Activated naive CD4-positive, alpha-beta T cell treated with anti-CD3 and anti-CD28 coated beads, Interleukin-2, amount 50 U/mL, for 24 hours (primary cell): ENCODE data around the gene ZC3H12A.

Source experiments
- H3K27ac Mint-ChIP-seq: one replicate; pipeline ENCODE4 v1.8.0; 2021; ENCODE audit warnings: mild to moderate bottlenecking, mixed read lengths
- H3K27me3 Mint-ChIP-seq: one replicate; pipeline ENCODE4 v1.8.0; 2021; ENCODE audit warnings: mixed read lengths
- H3K36me3 Mint-ChIP-seq: one replicate; pipeline ENCODE4 v1.8.0; 2021; ENCODE audit warnings: mixed read lengths
- H3K4me1 Mint-ChIP-seq: one replicate; pipeline ENCODE4 v1.8.0; 2021; ENCODE audit warnings: mixed read lengths
- H3K4me3 Mint-ChIP-seq: one replicate; pipeline ENCODE4 v1.8.0; 2021; ENCODE audit warnings: mild to moderate bottlenecking, mixed read lengths
- H3K9me3 Mint-ChIP-seq: one replicate; pipeline ENCODE4 v1.8.0; 2021; ENCODE audit warnings: mixed read lengths

Gene ZC3H12A

GRCh38 chr1:37472281-37472680, 2.1 kb upstream of the ZC3H12A start:
- Mint-ChIP-seq H3K27ac (peak overlapping the region; percentile 85), H3K27me3 (no peaks in the 10 kb centered on the region), H3K4me3 (peak overlapping the region; percentile 30), H3K36me3 (peaks cover 16% of the 10 kb centered on the region), H3K9me3 (no peaks in the 10 kb centered on the region), H3K4me1 (peaks cover 30% of the 10 kb centered on the region)

DNA sequence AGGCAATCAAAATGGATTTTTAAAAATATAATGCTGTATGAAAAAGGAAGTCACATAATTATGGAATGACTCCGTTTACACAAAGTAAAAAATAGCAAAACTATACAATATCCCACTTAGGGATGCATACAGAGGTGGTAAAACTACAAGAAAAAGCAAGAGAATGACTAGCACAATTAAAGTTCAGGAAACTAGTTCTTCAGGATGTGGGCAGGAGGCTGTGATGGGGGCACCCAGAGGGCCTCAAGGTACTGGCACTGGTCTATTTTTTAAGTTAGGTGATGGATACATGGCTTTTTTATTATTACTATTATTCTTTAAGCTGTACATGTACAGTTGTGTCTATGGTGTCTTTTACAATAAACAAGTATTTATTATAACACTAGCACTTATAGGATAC, 1.4 kb upstream of the ZC3H12A start:
- Mint-ChIP-seq H3K36me3 (peaks cover 19% of the 10 kb centered on the region), H3K4me3 (peak overlapping the region; percentile 88), H3K4me1 (peaks cover 30% of the 10 kb centered on the region), H3K9me3 (no peaks in the 10 kb centered on the region), H3K27ac (peak overlapping the region; percentile 85), H3K27me3 (no peaks in the 10 kb centered on the region)

DNA sequence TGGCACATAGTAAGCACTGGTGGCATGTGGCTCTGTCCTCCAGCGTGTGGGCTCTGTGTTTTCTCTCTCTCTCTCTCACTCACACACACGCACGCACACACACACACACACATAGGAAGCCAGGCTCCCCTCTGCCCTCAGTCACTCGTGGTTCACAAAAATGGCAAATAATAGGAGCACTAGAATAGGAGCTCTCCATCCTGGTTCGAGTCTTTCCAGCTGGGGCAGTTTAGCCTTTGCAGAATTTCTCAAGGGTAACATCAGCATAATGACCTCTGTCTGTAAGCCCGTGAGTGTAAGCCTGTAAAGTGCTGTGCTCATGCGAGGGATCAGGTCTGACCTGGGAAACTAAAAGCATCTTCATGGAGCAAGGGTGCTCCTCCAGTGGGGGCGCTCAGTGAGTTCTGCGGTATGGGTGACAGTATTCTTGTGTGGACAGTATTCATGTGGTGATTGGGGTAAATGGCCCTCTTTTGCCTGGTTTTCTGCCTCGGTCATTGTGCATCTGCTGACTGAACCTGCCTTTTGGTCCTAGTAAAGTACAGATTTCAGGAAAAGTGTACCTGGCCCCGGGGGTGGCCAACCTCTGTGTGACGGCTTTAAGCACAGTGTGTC, 842 bp upstream of the ZC3H12A start:
- no peaks in the 10 kb centered on the region for H3K9me3 Mint-ChIP-seq
- peaks cover 30% of the 10 kb centered on the region for H3K4me1 Mint-ChIP-seq
- peaks cover 25% of the 10 kb centered on the region for H3K36me3 Mint-ChIP-seq
- no peaks in the 10 kb centered on the region for H3K27me3 Mint-ChIP-seq
- peak overlapping the region; percentile 85 for H3K27ac Mint-ChIP-seq
- peak overlapping the region; percentile 88 for H3K4me3 Mint-ChIP-seq

DNA sequence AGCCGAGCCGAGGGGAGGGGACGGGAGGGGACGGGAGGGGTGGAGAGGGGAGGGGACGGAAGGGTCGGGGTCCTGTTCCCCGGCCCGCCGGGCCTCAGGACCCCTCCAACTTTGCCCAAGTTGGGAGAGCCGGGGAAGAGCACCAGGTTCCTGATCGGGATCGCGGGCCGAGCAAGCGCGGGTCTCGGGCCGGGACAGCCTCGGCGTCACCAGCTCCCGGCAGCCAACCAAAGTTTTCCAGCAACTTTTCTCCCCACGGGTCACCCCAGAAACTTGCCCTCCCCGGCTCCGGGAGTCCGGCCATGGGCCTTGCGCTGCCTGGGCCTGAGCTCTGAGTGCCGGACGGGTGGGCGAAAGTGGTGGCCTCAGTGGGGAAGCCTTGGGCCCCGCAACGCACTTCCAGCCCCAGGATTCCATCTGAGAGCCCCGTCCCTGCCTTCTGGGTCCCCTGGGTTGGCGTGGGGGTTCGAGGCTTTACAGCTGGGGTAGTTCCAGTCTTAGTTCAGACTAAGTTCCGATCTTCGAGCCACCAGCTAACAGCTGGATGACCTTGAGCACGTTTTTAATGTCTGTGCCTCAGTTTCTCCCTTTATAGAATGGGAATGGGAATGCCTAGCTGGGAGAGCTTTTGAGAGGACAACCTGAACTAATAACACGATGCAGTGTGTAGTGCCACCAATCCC, 458 bp downstream of the ZC3H12A start:
- Mint-ChIP-seq H3K4me1 (peaks cover 22% of the 10 kb centered on the region), H3K9me3 (no peaks in the 10 kb centered on the region), H3K27me3 (no peaks in the 10 kb centered on the region), H3K36me3 (peaks cover 34% of the 10 kb centered on the region), H3K4me3 (peak overlapping the region; percentile 95), H3K27ac (peak overlapping the region; percentile 82)

DNA sequence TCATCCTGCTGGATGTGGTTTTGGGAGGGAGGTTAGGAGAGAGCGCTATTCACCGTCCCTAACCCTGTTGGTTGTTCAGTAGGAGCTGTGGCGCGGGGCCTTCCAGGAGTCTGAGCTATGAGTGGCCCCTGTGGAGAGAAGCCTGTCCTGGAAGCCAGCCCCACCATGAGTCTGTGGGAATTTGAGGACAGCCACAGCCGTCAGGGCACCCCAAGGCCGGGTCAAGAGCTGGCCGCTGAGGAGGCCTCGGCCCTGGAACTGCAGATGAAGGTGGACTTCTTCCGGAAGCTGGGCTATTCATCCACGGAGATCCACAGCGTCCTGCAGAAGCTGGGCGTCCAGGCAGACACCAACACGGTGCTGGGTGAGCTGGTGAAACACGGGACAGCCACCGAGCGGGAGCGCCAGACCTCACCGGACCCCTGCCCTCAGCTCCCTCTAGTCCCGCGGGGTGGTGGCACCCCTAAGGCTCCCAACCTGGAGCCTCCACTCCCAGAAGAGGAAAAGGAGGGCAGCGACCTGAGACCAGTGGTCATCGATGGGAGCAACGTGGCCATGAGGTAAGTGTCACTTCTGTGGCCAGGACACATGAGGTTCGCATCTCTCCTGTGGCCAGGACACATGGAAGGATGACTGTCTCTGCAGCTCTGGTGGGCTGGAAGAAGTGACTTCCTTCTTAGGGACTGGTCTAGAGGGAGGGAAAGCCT, 1.2 kb downstream of the ZC3H12A start:
- H3K27ac Mint-ChIP-seq = peak overlapping the region; percentile 83
- H3K36me3 Mint-ChIP-seq = peaks cover 34% of the 10 kb centered on the region
- no peaks in the 10 kb centered on the region for H3K27me3 Mint-ChIP-seq
- no peaks in the 10 kb centered on the region for H3K9me3 Mint-ChIP-seq
- H3K4me1 Mint-ChIP-seq = peaks cover 24% of the 10 kb centered on the region
- peak overlapping the region; percentile 95 for H3K4me3 Mint-ChIP-seq

DNA sequence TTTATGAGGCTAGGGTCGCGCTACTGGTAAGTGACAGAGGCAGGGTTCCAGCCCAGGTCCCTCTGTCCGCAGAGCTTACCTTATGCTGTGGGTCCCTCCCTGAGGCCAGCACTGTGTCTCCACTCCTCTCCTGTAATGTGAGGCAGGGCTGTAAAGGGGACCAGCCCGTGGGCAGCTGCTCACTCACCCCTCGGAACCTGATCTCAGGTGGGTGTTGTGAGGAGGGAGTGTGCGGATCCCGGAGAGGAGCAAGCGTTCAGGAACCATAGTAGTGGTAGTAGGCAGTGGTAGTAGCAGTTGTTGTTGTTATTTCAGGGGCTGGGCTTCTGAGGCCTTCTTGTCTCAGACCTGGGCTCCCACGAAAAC, 1.7 kb downstream of the ZC3H12A start:
- H3K4me1 Mint-ChIP-seq = peaks cover 29% of the 10 kb centered on the region

DNA sequence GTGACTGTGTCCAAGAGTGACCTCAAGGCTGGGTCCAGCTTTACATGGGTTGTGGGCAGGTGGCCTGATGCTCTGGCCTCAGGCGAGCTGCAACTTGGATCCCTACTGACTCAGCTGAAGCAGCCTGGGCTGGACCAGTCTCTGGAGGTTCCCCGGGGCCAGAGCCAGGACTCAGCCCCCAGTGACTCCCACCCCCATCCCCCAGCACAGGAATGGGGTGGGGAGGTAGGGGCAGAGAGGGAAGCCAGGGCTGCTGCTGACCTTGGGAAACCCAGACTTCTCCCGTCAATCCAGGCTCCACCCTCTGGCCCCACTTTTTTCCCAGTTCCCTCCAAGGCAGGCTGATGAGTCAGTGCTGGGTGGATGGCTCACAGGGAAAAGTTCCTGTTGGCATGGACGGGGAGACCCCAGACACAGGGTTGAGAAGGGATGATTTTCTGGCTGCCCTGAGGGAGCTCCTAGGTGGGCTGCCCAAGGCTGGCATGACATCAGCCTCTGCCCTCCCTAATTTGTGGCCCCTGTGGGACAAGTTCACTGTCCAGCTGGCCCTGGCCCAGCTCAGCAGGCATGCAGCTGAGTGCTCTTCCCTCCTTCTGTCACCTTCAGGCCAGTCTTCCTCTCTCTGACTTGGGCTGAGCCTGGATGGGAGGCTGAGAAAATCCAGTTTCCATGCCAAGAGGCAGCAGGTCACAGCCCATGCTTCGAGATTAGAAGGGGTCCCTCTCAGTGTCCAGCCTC, 2.2 kb downstream of the ZC3H12A start:
- no peaks in the 10 kb centered on the region for H3K27me3 Mint-ChIP-seq
- H3K4me3 Mint-ChIP-seq = peak overlapping the region; percentile 95
- peaks cover 40% of the 10 kb centered on the region for H3K36me3 Mint-ChIP-seq
- no peaks in the 10 kb centered on the region for H3K9me3 Mint-ChIP-seq
- peak overlapping the region; percentile 98 for H3K27ac Mint-ChIP-seq
- H3K4me1 Mint-ChIP-seq = peaks cover 34% of the 10 kb centered on the region

More for the DNA sequence above, 1.7 kb downstream of the ZC3H12A start:
- peak overlapping the region; percentile 95 for H3K4me3 Mint-ChIP-seq
- H3K27me3 Mint-ChIP-seq = no peaks in the 10 kb centered on the region
- peaks cover 35% of the 10 kb centered on the region for H3K36me3 Mint-ChIP-seq
- no peaks in the 10 kb centered on the region for H3K9me3 Mint-ChIP-seq
- peak overlapping the region; percentile 83 for H3K27ac Mint-ChIP-seq

GRCh38 chr1:37477198-37477931, 3.0 kb downstream of the ZC3H12A start:
- Mint-ChIP-seq H3K27ac (peak overlapping the region; percentile 98), H3K4me1 (peaks cover 30% of the 10 kb centered on the region), H3K27me3 (no peaks in the 10 kb centered on the region), H3K4me3 (peak overlapping the region; percentile 95), H3K36me3 (peaks cover 44% of the 10 kb centered on the region), H3K9me3 (no peaks in the 10 kb centered on the region)

- H3K36me3 Mint-ChIP-seq = peaks cover 46% of the 10 kb centered on the region
- no peaks in the 10 kb centered on the region for H3K27me3 Mint-ChIP-seq
- H3K4me3 Mint-ChIP-seq = peak overlapping the region; percentile 95
- peaks cover 24% of the 10 kb centered on the region for H3K4me1 Mint-ChIP-seq
- H3K9me3 Mint-ChIP-seq = no peaks in the 10 kb centered on the region
- H3K27ac Mint-ChIP-seq = peak overlapping the region; percentile 98
These were observed 3.6 kb downstream of the ZC3H12A start for GRCh38 chr1:37477946-37478345.

DNA sequence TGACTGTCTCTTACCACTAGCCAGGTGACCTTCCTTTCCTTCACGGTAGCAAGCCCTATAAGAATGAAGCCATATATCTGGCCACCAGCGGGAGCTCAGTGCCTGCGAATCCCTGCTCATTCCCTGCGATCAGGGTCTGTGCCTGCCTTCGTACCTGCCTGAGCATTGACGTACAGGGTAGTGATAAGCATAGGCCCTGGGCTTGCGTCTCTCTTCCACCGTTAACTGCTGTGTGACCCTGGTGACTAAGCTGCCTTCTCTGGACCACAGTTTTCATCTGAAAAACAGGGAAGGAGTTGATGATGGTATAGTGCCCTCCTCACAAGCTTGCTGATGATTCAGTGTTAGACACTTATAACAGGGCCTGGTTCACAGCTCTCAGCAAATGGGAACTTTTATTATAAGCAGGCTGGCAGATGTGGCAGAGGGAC, 4.1 kb downstream of the ZC3H12A start:
- Mint-ChIP-seq H3K4me3 (peak overlapping the region; percentile 95), H3K4me1 (peaks cover 19% of the 10 kb centered on the region), H3K9me3 (no peaks in the 10 kb centered on the region), H3K36me3 (peaks cover 46% of the 10 kb centered on the region), H3K27ac (peak overlapping the region; percentile 98), H3K27me3 (no peaks in the 10 kb centered on the region)

DNA sequence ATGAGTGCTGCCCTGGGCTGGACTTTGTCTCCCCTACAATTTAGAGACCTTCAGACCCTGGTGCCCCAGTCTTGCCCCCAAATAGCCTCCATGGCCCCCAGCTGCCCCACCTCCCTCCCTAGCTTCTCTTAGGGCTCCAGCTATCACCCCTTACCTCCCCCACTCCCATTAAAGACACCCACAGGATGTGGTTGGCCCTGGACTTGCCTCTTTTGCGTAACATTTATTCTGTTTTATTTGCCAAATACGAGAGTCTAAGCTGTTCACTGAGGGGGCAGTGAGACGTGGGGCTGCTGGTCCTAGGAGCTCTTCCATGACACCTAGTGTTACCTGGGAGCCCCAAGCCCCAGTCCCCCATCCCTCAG, 4.5 kb downstream of the ZC3H12A start:
- H3K4me1 Mint-ChIP-seq = peaks cover 17% of the 10 kb centered on the region
- H3K4me3 Mint-ChIP-seq = peak overlapping the region; percentile 95
- H3K9me3 Mint-ChIP-seq = no peaks in the 10 kb centered on the region
- no peaks in the 10 kb centered on the region for H3K27me3 Mint-ChIP-seq
- H3K27ac Mint-ChIP-seq = peak overlapping the region; percentile 98
- H3K36me3 Mint-ChIP-seq = peaks cover 46% of the 10 kb centered on the region

DNA sequence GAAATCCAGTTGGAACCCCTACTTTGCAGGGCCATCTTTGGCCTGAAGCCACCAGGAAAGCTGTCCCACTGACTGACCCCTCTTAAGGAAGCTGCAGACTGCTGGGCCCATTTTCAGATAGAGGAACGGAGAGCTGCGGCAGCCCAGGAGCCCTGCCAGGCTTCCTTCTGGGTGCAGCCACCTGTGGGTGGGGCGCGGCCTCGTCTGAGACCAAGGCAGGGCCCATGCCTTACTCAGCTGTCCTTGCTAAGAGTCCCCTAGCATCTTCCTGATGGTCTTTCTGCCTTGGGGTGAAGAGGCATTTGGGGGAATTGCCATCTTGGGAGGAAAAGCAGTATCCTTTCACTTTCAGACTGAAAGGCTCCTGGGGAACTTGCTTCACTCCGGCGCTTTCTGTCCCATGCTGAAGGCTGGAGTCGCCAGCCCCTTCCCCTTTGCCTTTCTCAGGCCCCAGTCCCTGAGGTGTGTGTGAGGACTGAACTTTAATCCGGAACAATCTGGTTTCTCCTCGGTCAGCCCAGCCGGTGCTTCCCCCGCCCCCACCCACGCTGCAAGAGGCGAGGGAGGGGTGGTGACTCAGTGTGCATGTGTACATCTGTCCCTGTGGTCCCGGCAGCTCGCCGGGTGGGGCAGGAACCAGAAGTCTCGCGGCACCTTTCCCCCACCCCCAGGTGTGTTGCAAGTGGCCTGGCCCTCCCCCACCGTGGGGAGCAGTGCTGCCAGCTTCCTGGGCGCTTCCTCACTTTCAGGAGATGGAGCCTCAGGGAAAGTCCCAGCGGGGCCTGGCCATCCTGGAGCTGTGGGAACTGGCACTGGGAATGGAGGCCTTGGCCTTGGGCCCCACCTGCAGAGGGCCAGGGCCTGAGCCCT, 5.1 kb downstream of the ZC3H12A start:
- H3K27me3 Mint-ChIP-seq = no peaks in the 10 kb centered on the region
- peaks cover 21% of the 10 kb centered on the region for H3K4me1 Mint-ChIP-seq
- peak overlapping the region; percentile 98 for H3K27ac Mint-ChIP-seq
- peak overlapping the region; percentile 95 for H3K4me3 Mint-ChIP-seq
- H3K9me3 Mint-ChIP-seq = no peaks in the 10 kb centered on the region
- H3K36me3 Mint-ChIP-seq = peaks cover 49% of the 10 kb centered on the region

GRCh38 chr1:37480125-37480466, 5.7 kb downstream of the ZC3H12A start:
- H3K27me3 Mint-ChIP-seq = no peaks in the 10 kb centered on the region
- H3K4me3 Mint-ChIP-seq = peak overlapping the region; percentile 95
- H3K36me3 Mint-ChIP-seq = peaks cover 47% of the 10 kb centered on the region
- H3K4me1 Mint-ChIP-seq = peaks cover 21% of the 10 kb centered on the region
- peak overlapping the region; percentile 98 for H3K27ac Mint-ChIP-seq
- no peaks in the 10 kb centered on the region for H3K9me3 Mint-ChIP-seq

DNA sequence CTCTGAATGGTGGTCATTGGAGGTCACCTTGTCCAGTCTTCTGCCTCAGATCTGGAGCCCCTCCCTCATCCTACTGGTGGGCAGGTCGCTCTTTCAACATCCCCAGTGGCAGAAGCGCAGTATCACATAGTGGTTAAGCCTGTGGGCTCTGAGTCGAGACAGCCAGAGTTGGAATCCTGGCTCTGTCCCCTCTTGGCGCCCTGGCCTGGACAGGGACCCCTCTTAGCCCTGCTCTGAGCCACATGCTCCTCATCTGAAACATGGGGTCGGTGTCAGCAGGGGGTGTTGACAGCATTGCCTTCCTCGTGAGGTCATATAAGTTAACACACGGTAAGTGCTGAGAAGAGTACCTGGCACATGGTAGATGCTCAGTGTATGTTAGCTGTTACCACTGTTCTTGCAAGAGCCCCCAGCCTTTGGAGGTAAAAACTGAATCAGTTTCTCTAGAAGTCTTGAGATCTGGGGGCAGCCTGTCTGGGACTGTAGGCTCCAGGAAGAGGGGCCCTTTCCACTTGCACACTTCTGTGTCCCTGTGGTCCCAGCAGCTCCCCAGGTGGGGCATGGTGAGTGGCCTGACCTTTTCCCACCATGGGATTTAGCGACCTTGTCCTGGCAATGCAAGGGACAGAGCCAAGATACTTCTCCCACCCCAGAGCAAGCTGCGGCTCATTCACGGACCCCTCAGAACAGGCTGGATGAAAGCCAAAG, 6.4 kb downstream of the ZC3H12A start:
- Mint-ChIP-seq H3K36me3 (peaks cover 43% of the 10 kb centered on the region), H3K27me3 (no peaks in the 10 kb centered on the region), H3K27ac (peak overlapping the region; percentile 70), H3K4me1 (peaks cover 21% of the 10 kb centered on the region), H3K9me3 (no peaks in the 10 kb centered on the region), H3K4me3 (peak overlapping the region; percentile 95)
